ENCODE results near the gene SDSL.

DNA sequence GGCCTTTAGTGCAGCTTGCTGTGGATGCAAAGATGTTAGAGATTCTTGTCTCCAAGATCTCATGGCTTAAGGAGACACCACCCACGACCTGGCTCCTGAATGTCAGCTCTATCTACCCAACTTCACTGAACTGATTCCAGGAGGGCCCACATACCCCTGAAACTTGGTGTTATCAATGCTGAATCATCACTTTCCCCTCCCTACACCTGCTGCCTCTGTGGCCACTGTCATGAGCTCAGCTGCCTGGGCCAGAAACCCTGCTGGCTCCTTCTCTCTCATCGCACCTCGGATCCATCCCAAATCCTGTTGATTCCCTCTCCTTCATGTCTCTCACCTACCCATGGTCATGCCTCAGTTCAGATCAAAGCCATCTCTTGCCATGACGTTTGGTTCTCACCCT lies 64.5 kb downstream of the SDSL start:
- TF ChIP-seq, protein P1, sequence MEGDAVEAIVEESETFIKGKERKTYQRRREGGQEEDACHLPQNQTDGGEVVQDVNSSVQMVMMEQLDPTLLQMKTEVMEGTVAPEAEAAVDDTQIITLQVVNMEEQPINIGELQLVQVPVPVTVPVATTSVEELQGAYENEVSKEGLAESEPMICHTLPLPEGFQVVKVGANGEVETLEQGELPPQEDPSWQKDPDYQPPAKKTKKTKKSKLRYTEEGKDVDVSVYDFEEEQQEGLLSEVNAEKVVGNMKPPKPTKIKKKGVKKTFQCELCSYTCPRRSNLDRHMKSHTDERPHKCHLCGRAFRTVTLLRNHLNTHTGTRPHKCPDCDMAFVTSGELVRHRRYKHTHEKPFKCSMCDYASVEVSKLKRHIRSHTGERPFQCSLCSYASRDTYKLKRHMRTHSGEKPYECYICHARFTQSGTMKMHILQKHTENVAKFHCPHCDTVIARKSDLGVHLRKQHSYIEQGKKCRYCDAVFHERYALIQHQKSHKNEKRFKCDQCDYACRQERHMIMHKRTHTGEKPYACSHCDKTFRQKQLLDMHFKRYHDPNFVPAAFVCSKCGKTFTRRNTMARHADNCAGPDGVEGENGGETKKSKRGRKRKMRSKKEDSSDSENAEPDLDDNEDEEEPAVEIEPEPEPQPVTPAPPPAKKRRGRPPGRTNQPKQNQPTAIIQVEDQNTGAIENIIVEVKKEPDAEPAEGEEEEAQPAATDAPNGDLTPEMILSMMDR (IDR thresholded peaks at IDR 0.05; ENCODE audit: low read depth, low read length, poor library complexity, severe bottlenecking), result no peak
- TF ChIP-seq EZH2phosphoT487 (IDR thresholded peaks at IDR 0.05; ENCODE audit: borderline replicate concordance, low read length), result no peak
